HG03060 (cell line): Measurements from ENCODE around the gene PLCH1.

ENCODE experiments used
- ATAC-seq: cut with Tn5 transposase; IDR thresholded peaks from one replicate; pipeline ENCODE4 v1.9.1; 2021; ENCODE audit warnings: low read depth, moderate number of reproducible peaks; ENCODE audit not compliant: unreplicated experiment

PLCH1 gene

GRCh38 chr3:155747286-155747945 is 2.5 kb upstream of the PLCH1 start:
- no peak for ATAC-seq

- no peak for ATAC-seq
Measured at GRCh38 chr3:155746703-155747102, 1.8 kb upstream of the PLCH1 start.

- no peak for ATAC-seq
Measured at GRCh38 chr3:155745795-155746550, 1.1 kb upstream of the PLCH1 start.

GRCh38 chr3:155744010-155744625 is 753 bp downstream of the PLCH1 start:
- no peak for ATAC-seq

- ATAC-seq = no peak
Measured at GRCh38 chr3:155743606-155744005, 1.3 kb downstream of the PLCH1 start.

- no peak for ATAC-seq
Measured at GRCh38 chr3:155742349-155742965, 2.4 kb downstream of the PLCH1 start.

- no peak for ATAC-seq
Measured at GRCh38 chr3:155741603-155742002, 3.3 kb downstream of the PLCH1 start.

- ATAC-seq = no peak
Measured at GRCh38 chr3:155741101-155741500, 3.8 kb downstream of the PLCH1 start.

- no peak for ATAC-seq
Measured at GRCh38 chr3:155739154-155739553, 5.7 kb downstream of the PLCH1 start.

GRCh38 chr3:155738580-155739076 is 6.2 kb downstream of the PLCH1 start:
- ATAC-seq = no peak

GRCh38 chr3:155737844-155738460 is 6.9 kb downstream of the PLCH1 start:
- ATAC-seq = peak; percentile 90

- no peak for ATAC-seq
Measured at GRCh38 chr3:155736381-155736780, 8.5 kb downstream of the PLCH1 start.

GRCh38 chr3:155730843-155731242 is 14.0 kb downstream of the PLCH1 start:
- ATAC-seq = no peak

- ATAC-seq = no peak
Measured at GRCh38 chr3:155727836-155728235, 17.0 kb downstream of the PLCH1 start.

GRCh38 chr3:155714295-155714718 is 30.6 kb downstream of the PLCH1 start:
- ATAC-seq = no peak

- ATAC-seq = peak; percentile 95
Measured at GRCh38 chr3:155712008-155712407, 32.9 kb downstream of the PLCH1 start.

- ATAC-seq = no peak
Measured at GRCh38 chr3:155704771-155705559, 39.9 kb downstream of the PLCH1 start.

- ATAC-seq = no peak
Measured at GRCh38 chr3:155704061-155704460, 40.8 kb downstream of the PLCH1 start.

- ATAC-seq = no peak
Measured at GRCh38 chr3:155702745-155703591, 41.9 kb downstream of the PLCH1 start.
